GM23338 (cell line): ENCODE data around the gene CDH12. TPM values are rescaled to one million over a fixed set of nuclear protein-coding genes. Genes with fewer than 3 reads are reported as not detected.

ENCODE experiments used
- ATAC-seq: fragments of 200-7000 bp; cut with Tn5 transposase; 3 replicates; pipeline ENCODE4 v1.9.1; 2020
- DNase-seq: peaks from one replicate; pipeline ENCODE4 v3.0.0-alpha.2; 2015; ENCODE audit warnings: low spot score
- H2AFZ ChIP-seq: fragments of 200-600 bp; sonication (generic); 2 replicates; pipeline ENCODE4 v1.8.0; 2016; ENCODE audit warnings: antibody characterized with exemption, mild to moderate bottlenecking, moderate library complexity
- H3F3A ChIP-seq: fragments of 200-600 bp; sonication (generic); replicated peaks from 2 replicates; pipeline ENCODE4 v1.8.0; 2017; ENCODE audit warnings: antibody characterized with exemption, mixed run types, low read depth
- H3K27ac ChIP-seq: fragments of 200-600 bp; sonication (generic); 2 replicates; pipeline ENCODE4 v1.6.1; 2016; ENCODE audit warnings: low read depth
- H3K27me3 ChIP-seq: fragments of 200-600 bp; sonication (generic); 2 replicates; pipeline ENCODE4 v1.8.0; 2016; ENCODE audit warnings: mild to moderate bottlenecking, mixed run types, moderate library complexity; ENCODE audit not compliant: insufficient read depth
- H3K36me3 ChIP-seq: fragments of 200-600 bp; sonication (generic); 2 replicates; pipeline ENCODE4 v1.8.0; 2016; ENCODE audit warnings: mild to moderate bottlenecking; ENCODE audit not compliant: insufficient read depth
- H3K4me1 ChIP-seq: fragments of 200-600 bp; sonication (generic); 2 replicates; pipeline ENCODE4 v1.8.0; 2016; ENCODE audit warnings: mild to moderate bottlenecking, moderate library complexity; ENCODE audit not compliant: insufficient read depth
- H3K4me2 ChIP-seq: fragments of 200-600 bp; sonication (generic); 2 replicates; pipeline ENCODE4 v1.7.1; 2017; ENCODE audit warnings: mixed run types
- H3K4me3 ChIP-seq: fragments of 200-600 bp; sonication (generic); 2 replicates; pipeline ENCODE4 v1.6.1; 2016; ENCODE audit warnings: mixed run types
- H3K79me2 ChIP-seq: fragments of 200-600 bp; sonication (generic); replicated peaks from 2 replicates; pipeline ENCODE4 v1.8.0; 2017; ENCODE audit warnings: mild to moderate bottlenecking; ENCODE audit not compliant: insufficient read depth
- H3K9me2 ChIP-seq: fragments of 200-600 bp; sonication (generic); 2 replicates; pipeline ENCODE4 v1.8.0; 2017; ENCODE audit not compliant: insufficient read depth
- H4K20me1 ChIP-seq: fragments of 200-600 bp; sonication (generic); replicated peaks from 2 replicates; pipeline ENCODE4 v1.8.0; 2017; ENCODE audit warnings: mild to moderate bottlenecking; ENCODE audit not compliant: insufficient read depth
- H3K27ac Mint-ChIP-seq: 2 replicates; pipeline ENCODE4 v1.8.0; 2020; ENCODE audit warnings: inconsistent platforms, mild to moderate bottlenecking, moderate library complexity, mixed read lengths
- H3K27me3 Mint-ChIP-seq: 3 replicates; pipeline ENCODE4 v1.8.0; 2022; ENCODE audit warnings: low read depth, mild to moderate bottlenecking, moderate library complexity, mixed read lengths, inconsistent platforms; ENCODE audit not compliant: insufficient read depth, poor library complexity
- H3K36me3 Mint-ChIP-seq: 3 replicates; pipeline ENCODE4 v1.8.0; 2021; ENCODE audit warnings: low read depth, mild to moderate bottlenecking, inconsistent platforms, moderate library complexity, mixed read lengths
- H3K4me1 Mint-ChIP-seq: 3 replicates; pipeline ENCODE4 v1.8.0; 2020; ENCODE audit warnings: mild to moderate bottlenecking, inconsistent platforms, mixed read lengths
- H3K4me3 Mint-ChIP-seq: 3 replicates; pipeline ENCODE4 v1.8.0; 2021; ENCODE audit warnings: moderate library complexity, mild to moderate bottlenecking, inconsistent platforms, mixed read lengths
- H3K9me3 Mint-ChIP-seq: 3 replicates; pipeline ENCODE4 v1.8.0; 2020; ENCODE audit warnings: moderate library complexity, mild to moderate bottlenecking, inconsistent platforms, mixed read lengths
- CREB1 ChIP-seq: fragments of 250-450 bp; sonication (Bioruptor Pico); IDR thresholded peaks from 2 replicates; pipeline ENCODE4 v1.5.0; 2020; ENCODE audit warnings: low read depth, mild to moderate bottlenecking, moderate library complexity
- CTCF ChIP-seq, 2 experiments: fragments of 200-600 bp in 1 of 2; sonication (generic) in 1 of 2; conservative IDR thresholded peaks; 2 replicates each; pipeline versions ENCODE4 v1.5.1 to v1.6.1; 2016 to 2017; ENCODE audit warnings: antibody characterized with exemption in 2 of 2, low read depth in 2 of 2, mild to moderate bottlenecking in 2 of 2, moderate library complexity in 1 of 2
- EZH2 ChIP-seq: fragments of 200-600 bp; sonication (generic); IDR thresholded peaks from one replicate; pipeline ENCODE4 v1.8.0; 2017; ENCODE audit warnings: antibody characterized with exemption, mild to moderate bottlenecking, low read depth; ENCODE audit not compliant: unreplicated experiment
- EZH2phosphoT487 ChIP-seq: fragments of 200-600 bp; sonication (generic); IDR thresholded peaks from one replicate; pipeline ENCODE4 v1.8.1; 2018; ENCODE audit warnings: antibody characterized with exemption; ENCODE audit not compliant: unreplicated experiment
- JUNB ChIP-seq: IDR thresholded peaks from one replicate; pipeline ENCODE4 v1.6.1; 2016; ENCODE audit warnings: antibody characterized with exemption; ENCODE audit not compliant: unreplicated experiment
- NANOG ChIP-seq: IDR thresholded peaks from 2 replicates; pipeline ENCODE4 v1.6.1; 2016; ENCODE audit warnings: antibody characterized with exemption, borderline replicate concordance
- POLR2AphosphoS5 ChIP-seq: IDR thresholded peaks from 2 replicates; pipeline ENCODE4 v1.6.1; 2016; ENCODE audit warnings: antibody characterized with exemption, low read depth
- REST ChIP-seq: IDR thresholded peaks from one replicate; pipeline ENCODE4 v1.6.1; 2018; ENCODE audit warnings: antibody characterized with exemption; ENCODE audit not compliant: unreplicated experiment
- STAT1 ChIP-seq: IDR thresholded peaks from one replicate; pipeline ENCODE4 v1.6.1; 2016; ENCODE audit warnings: antibody characterized with exemption; ENCODE audit not compliant: unreplicated experiment
- ZNF114 ChIP-seq: fragments of 250-450 bp; sonication (Bioruptor Pico); IDR thresholded peaks from 2 replicates; pipeline ENCODE4 v1.5.0; 2020; ENCODE audit warnings: mild to moderate bottlenecking, moderate library complexity
- ZNF331 ChIP-seq: fragments of 250-450 bp; sonication (Bioruptor Pico); IDR thresholded peaks from 2 replicates; pipeline ENCODE4 v1.5.0; 2020; ENCODE audit warnings: low read depth, mild to moderate bottlenecking, moderate library complexity
- polyA plus RNA-seq: library from polyadenylated mRNA; unstranded; fragments of >200 nt; fragmentation: Nextera tagmentation; extraction: Ambion mirVana; gene quantifications from 2 replicates; pipeline ENCODE4 v1.2.1, GENCODE V29; 2016
- total RNA-seq: library from RNA; depleted of rRNA; stranded (reverse); fragments of >200 nt; shearing (Covaris generic); gene quantifications from 2 replicates; pipeline ENCODE4 v1.2.3, GENCODE V29; 2014
- TF ChIP-seq, protein P1 (sequence below): fragments of 250-450 bp; sonication (Bioruptor Pico); IDR thresholded peaks from 2 replicates; pipeline ENCODE4 v1.5.0; 2020; ENCODE audit warnings: mild to moderate bottlenecking, moderate library complexity
- TF ChIP-seq, protein P2 (sequence below): IDR thresholded peaks from 2 replicates; pipeline ENCODE4 v1.6.1; 2016; ENCODE audit warnings: antibody characterized with exemption

CDH12 gene
- total and polyA plus RNA-seq, 2 experiments from 2014 or later, result not detected

DNA sequence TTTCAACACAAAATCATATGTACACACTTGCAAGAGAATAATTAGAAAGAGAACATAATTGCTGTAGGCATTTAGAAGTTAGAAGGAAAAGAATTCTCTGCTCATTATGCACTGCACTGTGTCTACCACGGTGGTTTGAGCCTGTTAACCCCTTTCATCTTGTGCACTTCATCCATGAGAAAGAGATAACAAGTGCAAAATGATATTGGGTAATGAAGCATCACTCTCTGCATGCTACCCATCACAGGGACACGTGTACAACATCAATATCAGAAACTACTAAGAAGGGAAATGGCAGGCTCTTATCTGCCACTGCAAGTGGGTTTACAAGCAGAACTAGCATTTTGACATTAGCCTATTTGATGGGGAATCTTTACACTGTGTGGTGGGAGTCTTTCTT is 202.6 kb downstream of the CDH12 start:
- H3F3A ChIP-seq, result no peaks in the 10 kb centered on the region
- Mint-ChIP-seq H3K4me3 (no peak overlapping the region), H3K4me1 (peaks cover 11% of the 10 kb centered on the region), H3K9me3 (no peaks in the 10 kb centered on the region; the same call in 2 of the 3 replicates), H3K36me3 (no peaks in the 10 kb centered on the region), H3K27ac (no peak overlapping the region), H3K27me3 (peaks cover 2% of the 10 kb centered on the region)
- ATAC-seq (no peak), DNase-seq (no peak)
- no peaks in the 10 kb centered on the region for H3K27me3 ChIP-seq
- no peaks in the 10 kb centered on the region for H3K36me3 ChIP-seq
- no peaks in the 10 kb centered on the region for H3K9me2 ChIP-seq
- no peak overlapping the region for H3K27ac ChIP-seq
- no peaks in the 10 kb centered on the region for H4K20me1 ChIP-seq
- no peaks in the 10 kb centered on the region for H3K4me1 ChIP-seq
- no peak overlapping the region for H2AFZ ChIP-seq
- no peak overlapping the region for H3K4me2 ChIP-seq
- no peak overlapping the region for H3K4me3 ChIP-seq
- TF ChIP-seq, protein P1, sequence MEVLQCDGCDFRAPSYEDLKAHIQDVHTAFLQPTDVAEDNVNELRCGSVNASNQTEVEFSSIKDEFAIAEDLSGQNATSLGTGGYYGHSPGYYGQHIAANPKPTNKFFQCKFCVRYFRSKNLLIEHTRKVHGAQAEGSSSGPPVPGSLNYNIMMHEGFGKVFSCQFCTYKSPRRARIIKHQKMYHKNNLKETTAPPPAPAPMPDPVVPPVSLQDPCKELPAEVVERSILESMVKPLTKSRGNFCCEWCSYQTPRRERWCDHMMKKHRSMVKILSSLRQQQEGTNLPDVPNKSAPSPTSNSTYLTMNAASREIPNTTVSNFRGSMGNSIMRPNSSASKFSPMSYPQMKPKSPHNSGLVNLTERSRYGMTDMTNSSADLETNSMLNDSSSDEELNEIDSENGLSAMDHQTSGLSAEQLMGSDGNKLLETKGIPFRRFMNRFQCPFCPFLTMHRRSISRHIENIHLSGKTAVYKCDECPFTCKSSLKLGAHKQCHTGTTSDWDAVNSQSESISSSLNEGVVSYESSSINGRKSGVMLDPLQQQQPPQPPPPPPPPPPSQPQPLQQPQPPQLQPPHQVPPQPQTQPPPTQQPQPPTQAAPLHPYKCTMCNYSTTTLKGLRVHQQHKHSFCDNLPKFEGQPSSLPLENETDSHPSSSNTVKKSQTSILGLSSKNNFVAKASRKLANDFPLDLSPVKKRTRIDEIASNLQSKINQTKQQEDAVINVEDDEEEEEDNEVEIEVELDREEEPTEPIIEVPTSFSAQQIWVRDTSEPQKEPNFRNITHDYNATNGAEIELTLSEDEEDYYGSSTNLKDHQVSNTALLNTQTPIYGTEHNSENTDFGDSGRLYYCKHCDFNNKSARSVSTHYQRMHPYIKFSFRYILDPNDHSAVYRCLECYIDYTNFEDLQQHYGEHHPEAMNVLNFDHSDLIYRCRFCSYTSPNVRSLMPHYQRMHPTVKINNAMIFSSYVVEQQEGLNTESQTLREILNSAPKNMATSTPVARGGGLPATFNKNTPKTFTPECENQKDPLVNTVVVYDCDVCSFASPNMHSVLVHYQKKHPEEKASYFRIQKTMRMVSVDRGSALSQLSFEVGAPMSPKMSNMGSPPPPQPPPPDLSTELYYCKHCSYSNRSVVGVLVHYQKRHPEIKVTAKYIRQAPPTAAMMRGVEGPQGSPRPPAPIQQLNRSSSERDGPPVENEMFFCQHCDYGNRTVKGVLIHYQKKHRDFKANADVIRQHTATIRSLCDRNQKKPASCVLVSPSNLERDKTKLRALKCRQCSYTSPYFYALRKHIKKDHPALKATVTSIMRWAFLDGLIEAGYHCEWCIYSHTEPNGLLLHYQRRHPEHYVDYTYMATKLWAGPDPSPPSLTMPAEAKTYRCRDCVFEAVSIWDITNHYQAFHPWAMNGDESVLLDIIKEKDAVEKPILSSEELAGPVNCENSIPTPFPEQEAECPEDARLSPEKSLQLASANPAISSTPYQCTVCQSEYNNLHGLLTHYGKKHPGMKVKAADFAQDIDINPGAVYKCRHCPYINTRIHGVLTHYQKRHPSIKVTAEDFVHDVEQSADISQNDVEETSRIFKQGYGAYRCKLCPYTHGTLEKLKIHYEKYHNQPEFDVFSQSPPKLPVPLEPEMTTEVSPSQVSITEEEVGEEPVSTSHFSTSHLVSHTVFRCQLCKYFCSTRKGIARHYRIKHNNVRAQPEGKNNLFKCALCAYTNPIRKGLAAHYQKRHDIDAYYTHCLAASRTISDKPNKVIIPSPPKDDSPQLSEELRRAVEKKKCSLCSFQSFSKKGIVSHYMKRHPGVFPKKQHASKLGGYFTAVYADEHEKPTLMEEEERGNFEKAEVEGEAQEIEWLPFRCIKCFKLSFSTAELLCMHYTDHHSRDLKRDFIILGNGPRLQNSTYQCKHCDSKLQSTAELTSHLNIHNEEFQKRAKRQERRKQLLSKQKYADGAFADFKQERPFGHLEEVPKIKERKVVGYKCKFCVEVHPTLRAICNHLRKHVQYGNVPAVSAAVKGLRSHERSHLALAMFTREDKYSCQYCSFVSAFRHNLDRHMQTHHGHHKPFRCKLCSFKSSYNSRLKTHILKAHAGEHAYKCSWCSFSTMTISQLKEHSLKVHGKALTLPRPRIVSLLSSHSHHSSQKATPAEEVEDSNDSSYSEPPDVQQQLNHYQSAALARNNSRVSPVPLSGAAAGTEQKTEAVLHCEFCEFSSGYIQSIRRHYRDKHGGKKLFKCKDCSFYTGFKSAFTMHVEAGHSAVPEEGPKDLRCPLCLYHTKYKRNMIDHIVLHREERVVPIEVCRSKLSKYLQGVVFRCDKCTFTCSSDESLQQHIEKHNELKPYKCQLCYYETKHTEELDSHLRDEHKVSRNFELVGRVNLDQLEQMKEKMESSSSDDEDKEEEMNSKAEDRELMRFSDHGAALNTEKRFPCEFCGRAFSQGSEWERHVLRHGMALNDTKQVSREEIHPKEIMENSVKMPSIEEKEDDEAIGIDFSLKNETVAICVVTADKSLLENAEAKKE (CRISPR knock-in tag), result no peak
- TF ChIP-seq CTCF (conservative IDR thresholded peaks at IDR 0.05; ENCODE audit: low read depth in 2 of 2) (no peak), ZNF114 (CRISPR knock-in tag) (no peak), CREB1 (CRISPR knock-in tag) (no peak), EZH2 (no peak), EZH2phosphoT487 (no peak), JUNB (no peak), REST (no peak), STAT1 (no peak), NANOG (no peak), ZNF331 (CRISPR knock-in tag) (no peak), POLR2AphosphoS5 (no peak)
- TF ChIP-seq, protein P2, sequence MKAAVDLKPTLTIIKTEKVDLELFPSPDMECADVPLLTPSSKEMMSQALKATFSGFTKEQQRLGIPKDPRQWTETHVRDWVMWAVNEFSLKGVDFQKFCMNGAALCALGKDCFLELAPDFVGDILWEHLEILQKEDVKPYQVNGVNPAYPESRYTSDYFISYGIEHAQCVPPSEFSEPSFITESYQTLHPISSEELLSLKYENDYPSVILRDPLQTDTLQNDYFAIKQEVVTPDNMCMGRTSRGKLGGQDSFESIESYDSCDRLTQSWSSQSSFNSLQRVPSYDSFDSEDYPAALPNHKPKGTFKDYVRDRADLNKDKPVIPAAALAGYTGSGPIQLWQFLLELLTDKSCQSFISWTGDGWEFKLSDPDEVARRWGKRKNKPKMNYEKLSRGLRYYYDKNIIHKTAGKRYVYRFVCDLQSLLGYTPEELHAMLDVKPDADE, result no peak
- H3K79me2 ChIP-seq, result no peaks in the 10 kb centered on the region
